ENCODE measurements around the gene PDCD7.
"Not testable (repeated sequence)": the region's sequence is repeated elsewhere in the genome, so short reads cannot be mapped to it uniquely, and the experiment has no call there.

- TF ChIP-seq CTCF, POLR2A (IDR thresholded peaks at IDR 0.05): not testable (repeated sequence)
These were observed 33.8 kb downstream of the PDCD7 start for GRCh38 chr15:65099801-65100200.
